Omental fat pad (tissue), 4 donors: ENCODE data around the gene ELL2. TPM values are rescaled to one million over a fixed set of nuclear protein-coding genes. Genes with fewer than 3 reads are reported as not detected.

Experiments used
- ATAC-seq: fragments of 150-250 bp; one replicate; pipeline ENCODE4 v1.9.1; 2016; ENCODE audit warnings: mild to moderate bottlenecking, moderate library complexity; ENCODE audit not compliant: low FRiP score
- DNase-seq: peaks from one replicate; pipeline ENCODE4 v3.0.0-alpha.2; 2019; ENCODE audit warnings: low spot score
- total RNA-seq, 4 donors: library from RNA; depleted of rRNA; stranded (reverse); fragments of >200 nt; gene quantifications; one replicate each; pipeline ENCODE4 v1.1.0, GENCODE V29; 2016
- TF ChIP-seq, protein P1 (sequence below), 3 donors: fragments of 450-650 bp; IDR thresholded peaks; one replicate each; pipeline ENCODE4 v1.5.1; 2016 to 2017; ENCODE audit warnings: antibody characterized with exemption in 3 of 3, mild to moderate bottlenecking in 3 of 3, moderate library complexity in 2 of 3

The ELL2 gene
- total RNA-seq, 4 donors from 2014 or later = 64.3 to 318 (median 121) TPM

- no peak for ATAC-seq
- TF ChIP-seq, protein P1, sequence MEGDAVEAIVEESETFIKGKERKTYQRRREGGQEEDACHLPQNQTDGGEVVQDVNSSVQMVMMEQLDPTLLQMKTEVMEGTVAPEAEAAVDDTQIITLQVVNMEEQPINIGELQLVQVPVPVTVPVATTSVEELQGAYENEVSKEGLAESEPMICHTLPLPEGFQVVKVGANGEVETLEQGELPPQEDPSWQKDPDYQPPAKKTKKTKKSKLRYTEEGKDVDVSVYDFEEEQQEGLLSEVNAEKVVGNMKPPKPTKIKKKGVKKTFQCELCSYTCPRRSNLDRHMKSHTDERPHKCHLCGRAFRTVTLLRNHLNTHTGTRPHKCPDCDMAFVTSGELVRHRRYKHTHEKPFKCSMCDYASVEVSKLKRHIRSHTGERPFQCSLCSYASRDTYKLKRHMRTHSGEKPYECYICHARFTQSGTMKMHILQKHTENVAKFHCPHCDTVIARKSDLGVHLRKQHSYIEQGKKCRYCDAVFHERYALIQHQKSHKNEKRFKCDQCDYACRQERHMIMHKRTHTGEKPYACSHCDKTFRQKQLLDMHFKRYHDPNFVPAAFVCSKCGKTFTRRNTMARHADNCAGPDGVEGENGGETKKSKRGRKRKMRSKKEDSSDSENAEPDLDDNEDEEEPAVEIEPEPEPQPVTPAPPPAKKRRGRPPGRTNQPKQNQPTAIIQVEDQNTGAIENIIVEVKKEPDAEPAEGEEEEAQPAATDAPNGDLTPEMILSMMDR (IDR thresholded peaks at IDR 0.05) = no peak
- no peak for DNase-seq
Observed at GRCh38 chr5:95901676-95902627, 59.7 kb downstream of the ELL2 start.

- no peak for ATAC-seq
Observed at GRCh38 chr5:95900383-95900958, 61.2 kb downstream of the ELL2 start.

GRCh38 chr5:95899829-95900228 lies 61.8 kb downstream of the ELL2 start:
- DNase-seq (no peak), ATAC-seq (no peak)
- TF ChIP-seq, protein P1 (IDR thresholded peaks at IDR 0.05) = no peak

More at GRCh38 chr5:95900383-95900958, 61.2 kb downstream of the ELL2 start:
- TF ChIP-seq, protein P1 (IDR thresholded peaks at IDR 0.05) = no peak
- no peak for DNase-seq

GRCh38 chr5:95899006-95899405 lies 62.6 kb downstream of the ELL2 start:
- ATAC-seq = no peak
- no peak for DNase-seq
- TF ChIP-seq, protein P1 (IDR thresholded peaks at IDR 0.05) = no peak

GRCh38 chr5:95895771-95896170 lies 65.9 kb downstream of the ELL2 start:
- TF ChIP-seq, protein P1 (IDR thresholded peaks at IDR 0.05) = no peak
- no peak for ATAC-seq
- no peak for DNase-seq

- DNase-seq (no peak), ATAC-seq (no peak)
- TF ChIP-seq, protein P1 (IDR thresholded peaks at IDR 0.05) = no peak
Observed at GRCh38 chr5:95895251-95895650, 66.4 kb downstream of the ELL2 start.
